Measurements from ENCODE around the gene WFIKKN2.

DNA sequence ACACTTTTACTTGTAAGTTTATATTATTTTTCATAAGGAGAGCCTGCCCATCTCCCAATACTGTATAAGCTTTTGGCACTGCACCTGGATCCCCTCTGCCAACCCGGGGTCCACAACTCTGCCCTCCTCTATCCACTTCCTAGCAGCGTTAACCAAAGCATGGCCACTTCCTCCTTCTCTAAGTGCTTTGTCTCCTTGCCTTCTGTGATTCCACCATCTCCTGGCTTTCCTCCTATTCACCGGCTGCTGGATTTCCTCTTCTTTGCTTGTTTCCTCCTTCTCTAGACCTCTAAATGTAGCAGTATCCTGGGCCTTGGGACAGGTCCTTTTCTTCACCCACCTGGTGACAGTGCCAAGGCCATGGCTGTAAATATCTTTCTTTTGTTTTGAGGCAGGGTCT is 20.0 kb upstream of the WFIKKN2 start:
- TF ChIP-seq ARNT (IDR thresholded peaks at IDR 0.05) (no peak), NFRKB (IDR thresholded peaks at IDR 0.05) (no peak), ELF4 (IDR thresholded peaks at IDR 0.05) (no peak)

Measured in HEK293T (cell line).